ENCODE measurements around the gene ATG4B.

Gene ATG4B

DNA sequence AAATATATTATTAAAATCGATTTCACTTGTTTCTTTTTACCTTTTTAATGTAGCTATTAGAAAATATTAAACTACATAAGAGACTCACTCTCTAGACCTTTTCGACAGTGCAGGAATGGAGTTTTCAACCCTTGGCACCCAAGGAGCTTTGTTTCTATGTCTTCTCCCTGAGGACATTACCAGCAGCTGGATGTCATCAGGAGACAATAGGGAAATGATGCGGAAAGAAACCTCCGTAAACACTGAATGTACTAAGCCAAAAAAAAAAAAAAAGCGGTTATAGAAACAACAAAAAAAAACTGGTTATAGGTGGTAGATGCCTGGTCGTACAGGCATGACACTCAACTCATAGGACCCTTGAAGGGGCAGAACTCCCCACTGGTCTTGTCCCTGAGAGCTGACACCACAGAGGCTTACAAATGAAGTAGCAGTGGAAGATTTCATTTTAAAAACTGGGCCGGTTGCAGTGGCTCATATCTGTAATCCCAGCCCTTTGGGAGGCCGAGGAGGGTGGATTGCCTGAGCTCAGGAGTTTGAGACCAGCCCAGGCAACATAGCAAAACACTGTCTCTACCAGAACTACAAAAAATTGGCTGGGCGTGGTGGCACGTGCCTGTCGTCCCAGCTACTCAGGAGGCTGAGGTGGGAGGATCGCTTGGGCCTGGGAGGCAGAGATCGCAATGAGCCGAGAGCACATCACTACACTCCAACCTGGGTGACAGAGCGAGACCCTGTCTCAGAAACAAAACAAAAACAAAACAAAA, 24.3 kb upstream of the ATG4B start:
- no peak for DNase-seq (ENCODE audit: low read depth in 2 of 2)

DNA sequence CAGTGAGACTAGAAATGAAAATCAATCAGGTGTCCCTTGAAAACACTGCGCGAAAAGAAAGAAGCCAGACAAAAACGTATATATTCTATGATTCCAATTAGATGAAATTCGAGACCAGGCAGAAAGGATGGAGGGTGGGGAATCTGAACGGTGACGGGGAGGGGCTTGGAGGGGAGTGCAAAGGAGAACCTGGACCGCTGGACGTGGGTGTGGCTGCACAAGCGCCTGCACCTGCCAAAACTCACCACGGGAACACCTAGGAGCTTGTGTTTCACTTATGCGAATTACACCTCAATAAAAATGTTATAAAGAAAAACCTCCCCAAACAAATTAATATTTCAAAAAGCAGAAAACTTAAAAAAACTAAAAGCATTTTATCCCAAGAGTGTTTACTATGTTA, 22.5 kb upstream of the ATG4B start:
- no peak for DNase-seq (ENCODE audit: low read depth in 2 of 2)

DNA sequence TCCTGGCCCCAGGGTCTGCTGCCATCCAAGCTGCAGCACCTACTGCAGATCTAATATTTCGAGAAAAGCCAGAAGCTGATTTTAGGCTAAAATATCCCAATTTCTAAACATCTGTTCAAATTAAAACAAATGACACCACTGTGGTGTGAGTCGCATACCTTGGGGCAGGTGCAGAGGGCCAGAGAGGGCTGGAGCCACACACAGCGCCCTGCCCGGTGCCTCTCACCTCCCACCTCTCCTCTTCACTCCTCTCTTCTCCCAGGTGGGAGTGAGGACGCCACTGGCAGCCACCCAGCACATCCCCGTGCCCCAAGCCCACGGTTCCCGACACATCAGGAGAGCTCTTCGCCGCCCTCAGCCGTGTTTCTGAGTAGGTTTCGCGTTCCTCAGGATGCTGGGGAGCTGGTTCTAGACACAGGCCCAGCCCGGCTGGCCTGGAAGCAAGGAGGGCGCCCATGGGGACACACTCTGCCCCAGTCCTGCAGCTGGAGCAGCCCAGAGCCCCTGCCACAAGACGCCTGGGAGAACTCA, 21.9 kb upstream of the ATG4B start:
- DNase-seq (ENCODE audit: low read depth in 2 of 2), result no peak

DNA sequence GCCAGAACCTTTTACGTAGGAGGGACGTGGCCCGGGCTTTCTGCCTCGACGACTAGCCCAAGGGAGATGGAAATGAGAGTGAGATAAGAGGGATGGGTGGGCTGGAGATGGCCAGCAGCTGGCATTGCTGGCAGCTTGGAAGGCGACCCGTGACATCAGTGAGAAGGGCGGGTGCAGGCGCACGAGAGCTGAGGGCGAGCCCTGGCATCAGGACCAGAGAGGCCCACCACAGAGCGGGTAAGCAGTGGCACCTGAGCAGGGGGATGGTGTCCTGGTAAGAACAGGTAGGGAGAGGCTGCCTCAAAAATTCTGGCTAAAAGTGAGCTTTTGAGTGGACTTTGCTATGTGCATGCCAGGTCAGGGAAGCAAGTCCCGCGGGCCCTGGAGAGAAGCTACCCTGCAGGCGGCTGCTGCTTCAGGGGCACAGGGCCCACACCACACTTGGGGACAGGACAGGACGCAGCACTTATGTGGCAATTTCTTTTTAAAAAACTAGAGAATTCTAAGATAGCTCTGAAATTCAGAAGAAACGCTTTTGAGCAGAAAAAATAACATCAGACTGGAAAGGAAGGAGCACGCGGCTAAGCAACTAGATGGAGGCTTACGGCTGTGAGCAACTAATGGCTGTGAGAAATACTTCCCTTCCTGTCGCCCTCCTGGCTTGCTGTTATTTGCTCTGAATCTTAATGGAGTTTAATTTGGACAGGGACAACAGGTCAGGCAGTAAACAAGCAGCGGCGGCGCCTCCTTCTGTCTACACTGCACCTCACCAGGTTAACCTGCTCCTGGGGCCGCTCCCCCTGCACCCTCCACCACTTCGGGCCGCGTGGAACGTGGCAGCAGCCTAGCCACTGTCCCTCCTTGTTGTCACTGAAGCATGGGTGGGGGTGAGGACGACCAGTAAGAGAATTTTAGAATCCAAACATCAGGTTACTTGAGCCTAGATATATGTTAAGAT, 21.0 kb upstream of the ATG4B start:
- no peak for DNase-seq (ENCODE audit: low read depth in 2 of 2)

DNA sequence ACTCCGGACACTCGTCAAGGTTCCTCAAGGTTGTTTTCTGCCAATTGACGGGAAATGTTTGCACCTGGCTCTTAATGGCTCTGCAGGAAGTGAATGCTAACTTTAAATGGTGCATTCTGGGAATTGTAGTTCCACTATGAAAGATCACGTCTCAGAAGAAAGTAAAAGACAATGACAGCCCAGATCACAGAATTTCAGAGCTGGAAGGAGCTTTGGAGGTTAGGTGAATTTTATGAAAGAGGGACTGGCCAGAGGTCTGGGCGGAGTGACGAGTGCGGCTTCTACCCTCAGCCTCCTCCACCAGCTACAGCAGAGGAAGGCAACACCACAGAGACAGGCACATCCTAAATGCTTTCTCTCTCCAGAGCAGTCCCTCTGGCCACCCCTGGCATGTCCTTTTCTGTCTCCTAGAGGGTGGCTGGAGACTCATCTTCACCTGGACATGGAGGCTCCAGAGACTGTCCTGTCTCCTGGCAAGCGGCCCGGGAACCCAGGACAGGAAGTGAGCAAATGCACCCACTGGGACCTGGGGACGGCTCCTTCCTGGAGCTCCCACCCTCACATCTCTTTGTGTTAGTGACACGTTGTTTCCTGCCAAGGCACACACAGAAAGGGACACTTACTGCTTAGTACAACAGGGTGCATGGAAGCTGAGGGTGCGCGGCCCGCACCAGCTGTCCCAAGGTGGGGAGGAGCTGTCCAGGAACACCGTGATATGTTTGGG, 19.9 kb upstream of the ATG4B start:
- DNase-seq (ENCODE audit: low read depth in 2 of 2), result no peak

DNA sequence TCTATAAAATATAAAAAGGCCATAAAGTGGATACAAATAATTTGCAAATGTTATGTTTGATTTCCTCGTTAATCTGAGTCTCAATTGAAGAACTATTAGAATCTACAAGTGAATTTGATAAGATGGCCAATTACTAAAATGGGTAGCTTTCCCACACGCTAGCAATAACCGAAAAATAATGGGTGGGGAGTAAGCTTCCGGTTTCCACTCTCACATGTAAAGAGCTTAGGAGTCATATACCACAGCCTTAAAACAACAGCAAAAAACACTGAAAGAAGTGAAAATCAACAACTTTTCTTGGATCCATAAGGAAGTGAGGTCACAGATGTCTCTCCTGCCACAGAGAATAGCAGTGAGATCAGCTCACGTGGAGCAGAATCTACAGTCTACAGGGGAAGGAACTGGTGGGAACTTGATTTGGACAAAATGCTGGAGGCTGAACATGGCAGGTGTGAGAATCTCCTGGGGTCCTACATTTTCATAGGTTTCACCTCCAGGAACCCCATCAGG, 19.1 kb upstream of the ATG4B start:
- DNase-seq (ENCODE audit: low read depth in 2 of 2), result no peak

DNA sequence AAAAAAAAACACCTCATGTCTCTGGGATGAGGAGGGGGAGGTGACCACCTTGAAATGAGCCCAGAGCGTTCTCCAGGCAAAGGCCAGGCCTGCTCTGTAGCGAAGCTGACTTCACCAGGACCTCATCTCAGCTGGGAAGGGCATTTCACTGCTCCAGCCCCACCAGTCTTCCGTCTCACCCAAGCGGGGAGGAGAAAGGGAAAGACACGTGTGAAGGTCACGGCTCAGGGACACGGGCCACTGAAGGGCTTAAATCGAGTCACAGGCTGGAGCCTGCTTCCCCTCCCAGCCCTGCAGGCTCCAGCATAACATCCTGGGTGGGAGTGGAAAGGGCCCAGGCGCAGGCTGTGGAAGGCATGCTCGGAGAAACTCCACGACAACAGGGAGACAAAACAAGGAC, 18.7 kb upstream of the ATG4B start:
- DNase-seq (ENCODE audit: low read depth in 2 of 2), result no peak

DNA sequence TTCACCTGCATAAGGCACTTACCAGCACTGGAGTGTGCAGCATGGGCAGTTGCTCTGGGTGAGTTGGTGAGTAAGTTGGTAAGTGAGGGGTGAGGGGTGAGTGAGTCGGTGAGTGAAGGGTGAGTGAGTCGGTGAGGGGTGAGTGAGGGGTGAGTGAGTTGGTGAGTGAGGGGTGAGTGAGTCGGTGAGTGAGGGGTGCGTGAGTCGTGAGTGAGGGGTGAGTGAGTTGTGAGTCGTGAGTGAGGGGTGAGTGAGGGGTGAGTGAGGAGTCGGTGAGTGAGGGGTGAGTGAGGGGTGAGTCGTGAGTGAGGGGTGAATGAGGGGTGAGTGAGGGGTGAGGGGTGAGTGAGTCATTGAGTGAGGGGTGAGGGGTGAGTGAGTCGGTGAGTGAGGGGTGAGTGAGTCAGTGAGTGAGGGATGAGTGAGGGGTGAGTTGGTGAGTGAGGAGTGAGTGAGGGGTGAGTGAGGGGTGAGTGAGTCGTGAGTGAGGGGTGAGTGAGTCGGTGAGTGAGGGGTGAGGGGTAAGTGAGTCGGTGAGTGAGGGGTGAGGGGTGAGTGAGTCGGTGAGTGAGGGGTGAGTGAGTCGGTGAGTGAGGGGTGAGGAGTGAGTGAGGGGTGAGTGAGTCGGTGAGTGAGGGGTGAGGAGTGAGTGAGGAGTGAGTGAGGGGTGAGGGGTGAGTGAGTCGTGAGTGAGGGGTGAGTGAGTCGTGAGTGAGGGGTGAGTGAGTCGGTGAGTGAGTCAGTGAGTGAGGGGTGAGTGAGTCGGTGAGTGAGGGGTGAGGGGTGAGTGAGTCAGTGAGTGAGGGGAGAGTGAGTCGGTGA, 17.7 kb upstream of the ATG4B start:
- no peak for DNase-seq (ENCODE audit: low read depth in 2 of 2)

DNA sequence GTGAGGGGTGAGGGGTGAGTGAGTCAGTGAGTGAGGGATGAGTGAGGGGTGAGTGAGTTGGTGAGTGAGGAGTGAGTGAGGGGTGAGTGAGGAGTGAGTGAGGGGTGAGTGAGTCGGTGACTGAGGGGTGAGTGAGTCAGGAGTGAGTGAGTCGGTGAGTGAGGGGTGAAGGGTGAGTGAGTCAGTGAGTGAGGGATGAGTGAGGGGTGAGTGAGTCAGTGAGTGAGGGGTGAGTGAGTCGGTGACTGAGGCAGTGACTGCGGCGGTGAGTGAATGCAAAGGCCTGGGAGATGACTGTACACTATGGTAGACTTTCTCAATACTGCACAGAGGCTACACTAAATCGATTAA, 17.1 kb upstream of the ATG4B start:
- peak in 1 of 2 donors; percentile 40 for DNase-seq (ENCODE audit: low read depth in 2 of 2)

DNA sequence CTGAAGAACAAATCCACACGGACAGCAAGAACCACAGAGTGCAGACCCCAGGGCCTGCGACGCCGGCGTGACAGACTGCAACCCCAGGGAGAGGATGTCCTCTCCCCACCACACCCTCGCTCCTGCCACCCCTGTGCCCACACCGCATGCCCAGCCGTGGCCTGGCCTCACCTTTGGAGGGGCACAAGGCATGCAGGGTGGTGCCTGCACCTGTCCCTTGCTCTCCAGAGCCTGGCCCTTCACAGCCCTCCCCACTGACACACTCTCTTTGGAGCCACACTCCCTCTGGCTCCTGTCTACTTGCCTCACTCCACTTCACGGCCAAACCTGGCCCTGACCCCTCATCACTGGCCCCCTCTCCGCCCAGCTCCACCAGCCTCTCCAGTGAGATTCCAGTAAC, 9.8 kb upstream of the ATG4B start:
- DNase-seq (ENCODE audit: low read depth in 2 of 2), result no peak

DNA sequence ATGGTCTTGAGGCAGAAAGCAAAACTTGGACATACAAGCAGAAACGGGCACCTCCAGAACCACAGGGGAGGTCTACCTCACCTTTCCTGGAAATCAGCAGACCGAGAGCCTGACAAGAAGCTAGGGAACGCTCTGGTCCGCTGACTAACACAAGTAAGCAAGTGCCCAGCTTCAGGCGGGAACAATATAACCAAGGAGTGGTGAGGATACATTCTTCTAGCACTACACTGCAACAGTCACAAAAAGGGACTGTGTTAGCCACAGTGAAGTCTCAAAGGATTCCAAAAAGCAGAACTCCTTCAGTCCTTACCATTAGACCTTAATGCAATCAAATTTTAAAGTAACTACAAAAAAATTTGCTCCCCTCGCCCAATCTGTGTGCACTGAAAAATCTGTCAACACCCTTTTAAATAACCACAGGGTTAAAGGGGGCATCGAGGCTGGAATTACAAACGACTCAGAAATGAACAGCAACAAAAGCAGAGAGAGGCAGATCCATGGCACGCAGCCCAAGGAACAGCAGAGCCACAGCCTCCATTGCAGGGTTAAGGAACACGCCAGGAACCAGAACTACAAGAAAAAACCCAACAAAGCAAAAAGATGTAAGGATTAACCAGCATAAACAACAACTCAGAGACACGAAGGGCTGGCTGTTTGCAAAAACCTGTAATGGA, 7.6 kb upstream of the ATG4B start:
- DNase-seq (ENCODE audit: low read depth in 2 of 2), result no peak

DNA sequence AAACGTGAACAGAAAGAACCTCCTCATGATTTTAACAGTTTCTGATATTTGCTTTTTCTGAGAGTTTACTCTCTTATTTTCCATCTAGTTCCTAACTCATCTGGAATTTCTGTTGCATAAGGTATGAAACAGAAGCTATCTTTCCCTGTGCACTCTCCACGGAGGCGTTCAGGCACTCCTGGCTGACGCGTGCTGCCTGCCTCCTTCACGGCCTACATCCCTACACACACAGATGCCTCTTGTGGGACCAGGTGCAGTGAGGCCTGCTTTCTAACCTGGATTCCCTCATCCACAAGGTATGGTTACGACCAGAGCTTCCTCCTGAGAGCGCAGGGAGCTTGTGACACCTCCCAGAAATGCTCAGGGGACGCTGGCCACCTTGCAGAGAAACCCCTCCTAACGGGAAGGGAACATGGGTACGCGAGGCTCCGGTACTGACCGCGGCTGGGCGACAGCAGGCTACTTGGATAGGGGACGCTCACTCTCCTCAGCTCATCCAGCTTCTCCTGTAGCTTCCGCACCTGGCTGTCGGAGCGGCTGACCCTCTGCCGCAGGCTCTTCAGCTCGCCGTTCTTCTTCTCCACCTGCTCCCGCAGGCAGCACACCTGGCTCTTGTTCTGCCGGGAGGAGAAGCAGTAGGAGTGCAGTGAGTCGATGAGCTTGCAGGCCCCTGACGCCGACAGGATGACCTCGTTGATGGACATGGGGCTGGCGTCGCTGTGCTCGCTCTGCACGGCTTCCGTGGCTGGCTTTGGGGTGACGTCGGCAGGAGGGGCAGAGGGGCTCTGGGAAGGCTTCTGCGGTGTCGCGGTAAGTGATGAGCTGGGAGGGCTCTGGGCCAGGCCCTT, 4.8 kb upstream of the ATG4B start:
- DNase-seq (ENCODE audit: low read depth in 2 of 2), result no peak

DNA sequence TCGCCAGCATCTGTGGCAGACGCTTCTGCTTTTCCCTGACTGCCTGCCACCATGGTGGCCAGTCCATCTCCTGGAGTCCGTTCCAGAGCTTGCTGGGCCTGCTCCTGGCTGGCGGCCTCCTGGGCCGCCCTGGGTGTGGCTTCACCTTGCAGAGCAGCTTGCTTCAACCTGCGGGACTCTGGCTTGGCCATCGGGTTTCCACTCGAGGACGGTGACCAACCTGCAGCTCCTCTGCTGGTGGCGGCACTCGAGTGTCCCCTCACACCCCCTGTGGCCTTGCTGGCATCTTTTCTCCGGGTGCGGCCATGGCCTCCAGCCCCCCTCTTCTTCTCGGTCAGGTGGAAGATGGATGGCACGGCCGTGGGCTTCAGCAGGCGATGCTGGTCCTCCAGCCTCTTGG, 3.9 kb upstream of the ATG4B start:
- DNase-seq (ENCODE audit: low read depth in 2 of 2), result no peak

DNA sequence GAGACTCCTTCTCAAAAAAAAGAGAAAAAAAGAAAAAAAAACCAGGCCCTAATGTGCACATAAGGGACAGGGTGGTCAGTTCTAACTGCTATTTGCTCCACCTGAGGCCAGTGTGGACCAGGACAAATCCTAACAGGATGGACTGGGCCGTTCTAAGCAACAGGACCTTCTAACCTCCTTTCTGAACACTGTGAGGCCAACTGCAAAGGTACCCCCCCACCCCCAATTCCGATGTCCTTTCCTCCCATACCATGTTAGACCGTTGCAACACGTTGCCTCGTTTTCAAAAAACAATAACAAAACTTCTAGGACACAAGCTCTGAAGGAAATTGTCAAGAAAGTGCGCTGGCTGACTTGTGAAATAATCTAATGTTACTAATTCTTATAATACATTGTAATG, 1.7 kb upstream of the ATG4B start:
- DNase-seq (ENCODE audit: low read depth in 2 of 2), result no peak

DNA sequence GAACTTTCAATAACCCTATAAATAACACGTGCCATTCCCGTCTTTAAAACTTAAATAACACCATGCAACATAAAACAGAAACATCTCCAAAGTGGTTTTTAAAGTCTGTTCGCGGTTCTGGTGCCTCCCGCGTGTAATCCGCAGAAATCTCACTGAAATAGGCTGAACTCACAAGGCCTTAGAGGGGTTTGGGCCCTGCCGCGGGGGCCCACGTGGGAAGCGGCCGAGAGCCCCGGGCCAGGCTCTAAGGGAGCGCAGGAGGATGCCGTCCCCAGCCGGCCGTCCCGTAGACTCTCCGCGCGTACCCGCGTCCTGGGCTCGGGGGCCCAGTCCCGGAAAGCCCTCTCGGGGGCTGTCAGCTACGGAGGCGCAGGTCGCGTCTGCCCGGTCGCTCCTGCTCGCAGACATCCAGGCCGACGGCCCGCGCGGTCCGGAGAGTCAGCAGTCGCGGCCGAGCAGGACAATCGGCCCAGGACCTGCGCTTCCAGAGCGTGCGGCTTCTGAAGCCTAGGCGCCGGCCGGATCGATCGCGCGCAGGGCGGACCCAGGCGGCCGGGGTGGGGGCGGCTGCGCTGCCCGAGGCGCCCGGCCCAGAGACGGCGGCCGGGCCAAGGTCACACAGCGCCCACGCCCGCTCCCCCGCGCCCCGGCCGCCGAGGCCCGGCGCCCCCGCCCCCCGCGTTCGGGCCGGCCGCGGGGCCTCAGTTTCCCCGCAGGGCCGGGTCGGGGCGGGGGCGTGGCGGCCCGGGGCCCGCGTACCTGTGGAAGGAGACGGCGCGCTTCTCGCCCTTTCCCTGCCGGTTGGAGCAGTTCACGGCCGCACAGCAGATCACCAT, 1.1 kb upstream of the ATG4B start:
- peak in 1 of 2 donors; percentile 15 for DNase-seq (ENCODE audit: low read depth in 2 of 2)

DNA sequence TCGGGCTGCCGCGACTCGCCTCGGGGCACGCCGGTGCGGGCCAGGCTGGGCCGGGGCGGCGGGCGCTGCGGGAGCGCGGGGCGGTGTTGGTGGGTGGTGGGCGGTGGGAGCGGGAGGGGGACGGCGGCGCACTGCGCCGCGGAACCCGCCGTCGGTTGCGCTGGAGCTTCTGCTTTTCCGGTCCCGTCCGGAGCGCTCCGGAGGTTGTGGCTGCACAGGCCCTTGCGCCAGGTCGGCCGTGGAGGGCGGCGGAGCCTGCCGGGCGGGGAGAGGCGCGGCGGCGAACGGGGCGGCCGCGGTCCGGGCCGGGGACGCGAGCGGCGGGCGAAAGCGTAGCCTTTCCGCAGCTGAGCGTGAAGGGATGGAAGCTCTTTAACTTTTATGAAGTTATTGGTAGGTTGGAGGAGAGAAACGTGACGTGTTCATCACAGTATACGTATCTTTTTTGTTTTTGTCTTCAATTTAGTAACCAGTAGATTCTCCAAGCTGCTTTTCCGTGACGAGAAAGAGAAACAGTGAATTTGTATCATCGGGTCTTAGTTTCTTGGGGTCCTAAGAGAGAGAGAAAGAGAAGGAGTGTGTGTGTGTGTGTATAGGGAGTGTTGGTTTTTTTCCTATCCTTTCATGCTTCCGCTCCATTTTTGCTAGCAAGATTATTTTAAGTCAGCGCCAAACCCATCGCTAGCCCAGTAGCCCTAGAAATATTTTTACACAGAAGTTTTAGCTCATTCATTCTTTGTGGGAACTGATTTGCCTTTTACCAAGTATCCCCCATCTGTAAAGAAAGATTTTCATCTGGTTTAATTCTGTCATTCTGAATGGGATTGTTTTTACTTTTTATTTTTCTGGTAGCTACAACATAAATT, 535 bp downstream of the ATG4B start:
- no peak for DNase-seq (ENCODE audit: low read depth in 2 of 2)

DNA sequence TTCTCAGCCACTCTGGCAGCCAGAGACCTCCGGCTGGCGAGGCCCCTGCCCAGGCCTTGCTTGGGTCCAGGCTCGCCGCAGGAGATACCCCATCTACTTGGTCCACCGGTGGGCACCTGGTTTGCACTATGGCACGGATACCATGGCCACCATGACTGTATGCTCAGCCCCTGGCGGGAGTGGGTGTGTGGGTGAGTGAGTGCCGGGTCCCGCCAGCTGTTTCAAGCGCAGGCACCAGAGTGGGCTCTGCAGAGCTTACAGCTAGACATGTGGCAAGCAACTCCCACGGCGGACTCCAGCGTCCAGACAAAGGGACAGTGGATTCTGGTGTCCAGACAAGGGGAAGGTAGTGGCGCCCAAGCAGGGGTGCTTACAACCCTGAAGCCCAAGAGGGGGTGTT, 1.4 kb downstream of the ATG4B start:
- DNase-seq (ENCODE audit: low read depth in 2 of 2), result no peak

DNA sequence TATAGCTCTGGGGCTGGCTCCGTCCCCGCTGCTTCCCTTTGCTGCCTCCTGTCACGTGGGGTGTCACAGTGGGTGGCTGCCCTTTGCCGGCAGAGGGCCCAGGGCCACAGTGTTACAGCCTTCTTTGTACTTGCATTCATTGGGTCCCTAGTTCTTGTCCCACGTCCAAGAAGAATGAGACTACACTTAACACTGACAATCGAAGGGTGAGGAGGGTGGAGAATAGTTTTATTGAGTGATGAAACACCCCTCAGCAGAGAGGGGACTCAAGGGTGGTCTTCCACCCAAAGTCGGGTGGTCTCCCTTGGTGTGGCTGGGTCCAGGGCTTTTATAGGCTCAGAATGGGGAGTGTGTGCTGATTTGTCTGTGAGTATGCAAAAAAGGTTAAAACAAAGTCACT, 1.9 kb downstream of the ATG4B start:
- no peak for DNase-seq (ENCODE audit: low read depth in 2 of 2)
